Cardiac muscle cell (in vitro differentiated cells and primary cell): ENCODE measurements around the gene ZNRF3. TPM values are rescaled to one million over a fixed set of nuclear protein-coding genes. Genes with fewer than 3 reads are reported as not detected.

Experiments used
- DNase-seq, 2 donors: peaks; one replicate each; pipeline versions ENCODE4 v3.0.0 to v3.0.0-alpha.2; 2010 to 2017; ENCODE audit warnings: low read depth in 1 of 2, low spot score in 1 of 2
- H3K27ac ChIP-seq: fragments of 200-600 bp; sonication (generic); 2 replicates; pipeline ENCODE4 v1.5.1; 2016
- H3K27me3 ChIP-seq: fragments of 200-600 bp; sonication (generic); 2 replicates; pipeline ENCODE4 v1.6.0; 2016; ENCODE audit warnings: control low read depth
- H3K36me3 ChIP-seq: fragments of 200-600 bp; sonication (generic); 2 replicates; pipeline ENCODE4 v1.5.1; 2016; ENCODE audit warnings: control low read depth
- H3K4me1 ChIP-seq: fragments of 200-600 bp; sonication (generic); 2 replicates; pipeline ENCODE4 v1.8.1; 2017; ENCODE audit warnings: low read depth, mild to moderate bottlenecking, mixed run types
- H3K4me3 ChIP-seq: fragments of 200-600 bp; sonication (generic); 2 replicates; pipeline ENCODE4 v1.5.1; 2016; ENCODE audit warnings: mild to moderate bottlenecking
- H3K9me3 ChIP-seq: fragments of 200-600 bp; sonication (generic); 2 replicates; pipeline ENCODE4 v1.5.1; 2017; ENCODE audit warnings: low read depth, mild to moderate bottlenecking, control low read depth
- polyA plus RNA-seq: library from polyadenylated mRNA; unstranded; fragments of >200 nt; fragmentation: Nextera tagmentation; extraction: Ambion mirVana; gene quantifications from 2 replicates; pipeline ENCODE4 v1.2.1, GENCODE V29; 2016
- total RNA-seq: library from RNA; depleted of rRNA; stranded (reverse); fragments of >200 nt; gene quantifications from 2 replicates; pipeline ENCODE4 v1.2.3, GENCODE V29; 2016
- TF ChIP-seq, protein P1 (sequence below): IDR thresholded peaks from 2 replicates; pipeline ENCODE4 v1.5.1; 2012; ENCODE audit warnings: low read depth, mild to moderate bottlenecking, low read length

ZNRF3 gene
- total and polyA plus RNA-seq, 2 experiments from 2014 or later, result 23.8 to 40.4 TPM

DNA sequence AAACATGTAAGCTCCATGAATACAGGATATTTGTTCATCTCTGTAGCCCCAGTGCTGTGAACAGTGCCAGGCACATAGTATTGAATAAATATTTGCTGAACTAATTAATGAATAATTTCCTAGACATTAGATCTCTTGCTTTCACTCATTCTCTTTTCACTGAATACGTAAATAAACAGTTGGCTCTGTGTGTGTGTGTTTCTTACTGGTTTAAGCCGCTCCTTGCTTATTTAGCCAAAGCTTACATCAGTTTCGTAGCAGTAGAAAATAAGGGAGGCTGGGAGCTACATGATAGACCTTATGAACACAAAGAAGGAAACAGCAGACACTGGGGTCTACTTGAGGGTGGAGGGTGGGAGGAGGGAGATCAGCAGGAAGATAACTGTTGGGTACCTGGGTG is 206.7 kb downstream of the ZNRF3 start:
- Histone ChIP-seq H3K4me1 (no peaks in the 10 kb centered on the region), H3K27me3 (no peaks in the 10 kb centered on the region), H3K9me3 (no peaks in the 10 kb centered on the region), H3K36me3 (no peaks in the 10 kb centered on the region), H3K27ac (no peak overlapping the region), H3K4me3 (no peak overlapping the region)
- TF ChIP-seq, protein P1, sequence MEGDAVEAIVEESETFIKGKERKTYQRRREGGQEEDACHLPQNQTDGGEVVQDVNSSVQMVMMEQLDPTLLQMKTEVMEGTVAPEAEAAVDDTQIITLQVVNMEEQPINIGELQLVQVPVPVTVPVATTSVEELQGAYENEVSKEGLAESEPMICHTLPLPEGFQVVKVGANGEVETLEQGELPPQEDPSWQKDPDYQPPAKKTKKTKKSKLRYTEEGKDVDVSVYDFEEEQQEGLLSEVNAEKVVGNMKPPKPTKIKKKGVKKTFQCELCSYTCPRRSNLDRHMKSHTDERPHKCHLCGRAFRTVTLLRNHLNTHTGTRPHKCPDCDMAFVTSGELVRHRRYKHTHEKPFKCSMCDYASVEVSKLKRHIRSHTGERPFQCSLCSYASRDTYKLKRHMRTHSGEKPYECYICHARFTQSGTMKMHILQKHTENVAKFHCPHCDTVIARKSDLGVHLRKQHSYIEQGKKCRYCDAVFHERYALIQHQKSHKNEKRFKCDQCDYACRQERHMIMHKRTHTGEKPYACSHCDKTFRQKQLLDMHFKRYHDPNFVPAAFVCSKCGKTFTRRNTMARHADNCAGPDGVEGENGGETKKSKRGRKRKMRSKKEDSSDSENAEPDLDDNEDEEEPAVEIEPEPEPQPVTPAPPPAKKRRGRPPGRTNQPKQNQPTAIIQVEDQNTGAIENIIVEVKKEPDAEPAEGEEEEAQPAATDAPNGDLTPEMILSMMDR, result no peak
- no peak for DNase-seq

DNA sequence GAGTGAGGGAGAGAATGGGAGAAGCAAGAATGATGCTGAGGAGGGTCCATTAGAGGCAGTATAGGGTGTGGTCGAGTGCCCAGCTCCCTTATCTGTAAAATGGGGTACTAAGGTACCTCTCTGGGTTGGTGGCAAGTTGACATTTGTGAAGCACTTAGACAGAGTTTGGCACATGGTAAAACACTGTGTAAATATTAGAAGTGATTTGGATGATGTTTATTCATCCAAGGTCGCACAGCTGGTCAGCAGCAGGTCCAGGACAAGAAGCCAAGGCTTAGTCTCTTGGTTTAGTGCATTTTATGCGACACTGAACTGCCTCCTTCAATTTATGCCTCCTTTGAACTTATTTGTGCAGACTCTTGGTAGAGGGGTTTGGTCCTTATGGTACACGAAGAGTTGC is 208.9 kb downstream of the ZNRF3 start:
- peaks cover 13% of the 10 kb centered on the region for H3K4me1 ChIP-seq
- no peak overlapping the region for H3K4me3 ChIP-seq
- H3K27me3 ChIP-seq, result no peaks in the 10 kb centered on the region
- H3K9me3 ChIP-seq, result no peaks in the 10 kb centered on the region
- TF ChIP-seq, protein P1, result no peak
- no peaks in the 10 kb centered on the region for H3K36me3 ChIP-seq
- H3K27ac ChIP-seq, result no peak overlapping the region
- DNase-seq, result no peak

- Histone ChIP-seq H3K27me3 (no peaks in the 10 kb centered on the region), H3K9me3 (no peaks in the 10 kb centered on the region), H3K36me3 (no peaks in the 10 kb centered on the region), H3K27ac (no peak overlapping the region), H3K4me1 (peaks cover 18% of the 10 kb centered on the region), H3K4me3 (no peak overlapping the region)
- TF ChIP-seq, protein P1, result no peak
- no peak for DNase-seq
Measured at GRCh38 chr22:29093030-29093429, 209.7 kb downstream of the ZNRF3 start.

DNA sequence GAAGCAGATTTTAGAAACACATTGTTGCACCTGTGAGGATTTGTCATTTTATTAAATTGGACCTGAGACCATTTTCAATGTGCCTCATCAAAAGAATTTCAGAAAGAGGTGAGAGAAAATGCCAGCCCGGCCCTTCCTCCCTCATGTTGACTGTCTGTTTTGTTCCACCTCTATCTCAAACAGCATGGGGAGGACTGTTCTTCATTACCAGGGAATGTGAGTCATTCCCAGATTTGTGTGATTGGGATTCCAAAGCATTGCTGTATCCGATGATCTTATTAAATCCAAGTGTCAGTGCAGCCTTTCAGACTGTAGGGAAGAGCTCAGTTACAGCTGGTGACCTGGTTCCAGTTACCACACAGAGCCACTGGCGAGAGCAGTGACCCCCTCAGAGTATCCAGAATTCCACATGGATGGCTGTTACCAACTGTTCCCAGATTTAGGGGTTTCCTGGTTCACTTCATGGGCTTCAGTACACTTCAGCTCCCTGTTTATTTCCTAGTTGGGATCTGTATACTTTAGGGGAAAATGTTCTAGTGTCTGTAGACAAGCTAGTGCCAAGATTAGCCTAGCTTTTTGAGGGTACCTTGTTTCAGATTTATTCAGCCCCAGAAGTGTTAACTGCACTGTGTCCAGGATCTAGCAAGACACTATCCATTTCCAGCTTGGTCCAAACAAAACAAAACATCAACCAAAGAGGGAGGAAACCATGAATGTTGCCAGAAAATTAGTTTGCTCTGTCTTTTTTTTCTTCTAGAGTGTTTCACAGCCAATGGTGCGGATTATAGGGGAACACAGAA is 210.3 kb downstream of the ZNRF3 start:
- no peak overlapping the region for H3K27ac ChIP-seq
- peaks cover 18% of the 10 kb centered on the region for H3K4me1 ChIP-seq
- DNase-seq, result peak in 1 of 2 donors; percentile 79
- no peaks in the 10 kb centered on the region for H3K36me3 ChIP-seq
- H3K4me3 ChIP-seq, result no peak overlapping the region
- H3K9me3 ChIP-seq, result no peaks in the 10 kb centered on the region
- TF ChIP-seq, protein P1, result no peak
- no peaks in the 10 kb centered on the region for H3K27me3 ChIP-seq

DNA sequence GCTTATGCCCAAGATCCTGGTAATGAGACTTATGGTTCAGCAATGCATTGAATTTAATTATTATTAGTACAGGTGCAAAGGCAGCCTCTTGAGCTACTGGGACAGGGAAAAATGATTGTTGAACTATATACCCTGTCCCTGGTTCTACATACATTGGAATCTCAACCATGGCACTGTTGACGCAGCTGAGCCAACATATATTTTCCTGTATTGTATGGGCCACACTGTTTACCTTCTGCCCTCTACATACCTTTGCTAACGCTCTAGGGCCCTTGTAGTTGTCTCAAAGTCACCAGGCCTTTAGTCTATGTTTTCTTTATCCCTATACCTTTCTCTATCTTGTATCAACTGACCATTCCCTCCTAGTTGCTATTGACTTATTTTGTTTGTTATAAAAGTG is 212.1 kb downstream of the ZNRF3 start:
- Histone ChIP-seq H3K4me1 (peaks cover 18% of the 10 kb centered on the region), H3K27ac (no peak overlapping the region), H3K36me3 (no peaks in the 10 kb centered on the region), H3K27me3 (no peaks in the 10 kb centered on the region), H3K9me3 (no peaks in the 10 kb centered on the region), H3K4me3 (no peak overlapping the region)
- DNase-seq, result no peak
- TF ChIP-seq, protein P1, result no peak
